OCI-LY1 (cell line): Measurements from ENCODE around the gene ARHGAP8.

ENCODE experiments used
- H2AFZ ChIP-seq: fragments of 200-600 bp; sonication (generic), shearing (Covaris generic); 2 replicates; pipeline ENCODE4 v1.6.0; 2014; ENCODE audit warnings: antibody characterized with exemption, mild to moderate bottlenecking, low read length
- H3F3A ChIP-seq: fragments of 200-600 bp; sonication (generic), shearing (Covaris generic); 2 replicates; pipeline ENCODE4 v1.6.0; 2014; ENCODE audit warnings: mild to moderate bottlenecking, antibody characterized with exemption, low read length, moderate library complexity; ENCODE audit not compliant: insufficient read depth
- H3K27ac ChIP-seq: fragments of 200-600 bp; sonication (generic); 2 replicates; pipeline ENCODE4 v1.5.1; 2014; ENCODE audit warnings: low read length, mixed run types, mild to moderate bottlenecking, low read depth; ENCODE audit not compliant: poor library complexity, severe bottlenecking
- H3K27me3 ChIP-seq: fragments of 200-600 bp; sonication (generic); 2 replicates; pipeline ENCODE4 v1.6.0; 2014; ENCODE audit warnings: antibody characterized with exemption, mild to moderate bottlenecking, low read length, moderate library complexity; ENCODE audit not compliant: insufficient read depth
- H3K36me3 ChIP-seq: fragments of 200-600 bp; sonication (generic); 2 replicates; pipeline ENCODE4 v1.6.1; 2014; ENCODE audit warnings: mild to moderate bottlenecking, antibody characterized with exemption, low read length, moderate library complexity, mixed read lengths; ENCODE audit not compliant: insufficient read depth
- H3K4me1 ChIP-seq: fragments of 200-600 bp; sonication (generic); 2 replicates; pipeline ENCODE4 v1.5.1; 2014; ENCODE audit warnings: mild to moderate bottlenecking, low read length, moderate library complexity; ENCODE audit not compliant: insufficient read depth, severe bottlenecking
- H3K4me2 ChIP-seq: fragments of 200-600 bp; sonication (generic), shearing (Covaris generic); 2 replicates; pipeline ENCODE4 v1.6.1; 2014; ENCODE audit warnings: low read length
- H3K4me3 ChIP-seq: fragments of 200-600 bp; sonication (generic); 2 replicates; pipeline ENCODE4 v1.5.1; 2014; ENCODE audit warnings: low read length, low read depth, mild to moderate bottlenecking, mixed read lengths; ENCODE audit not compliant: poor library complexity, severe bottlenecking
- H3K79me2 ChIP-seq: fragments of 200-600 bp; shearing (Covaris generic); 2 replicates; pipeline ENCODE4 v1.6.1; 2016; ENCODE audit warnings: mixed run types, low read length, mixed read lengths; ENCODE audit not compliant: insufficient read depth
- H3K9ac ChIP-seq: fragments of 200-600 bp; sonication (generic), shearing (Covaris generic); 2 replicates; pipeline ENCODE4 v1.6.1; 2014; ENCODE audit warnings: mild to moderate bottlenecking, low read length, mixed read lengths
- H3K9me2 ChIP-seq: fragments of 200-600 bp; sonication (generic), shearing (Covaris generic); 2 replicates; pipeline ENCODE4 v1.6.1; 2014; ENCODE audit warnings: low read depth, mild to moderate bottlenecking, low read length, mixed read lengths
- H3K9me3 ChIP-seq: fragments of 200-600 bp; shearing (Covaris generic); 2 replicates; pipeline ENCODE4 v1.6.1; 2014; ENCODE audit warnings: low read length, mixed read lengths
- H4K20me1 ChIP-seq: fragments of 200-600 bp; sonication (generic), shearing (Covaris generic); 2 replicates; pipeline ENCODE4 v1.6.0; 2016; ENCODE audit warnings: mild to moderate bottlenecking, low read length; ENCODE audit not compliant: insufficient read depth
- EZH2 ChIP-seq: fragments of 200-600 bp; sonication (generic), shearing (Covaris generic); IDR thresholded peaks from 2 replicates; pipeline ENCODE4 v1.8.0; 2017; ENCODE audit warnings: borderline replicate concordance, mixed run types, mild to moderate bottlenecking, antibody characterized with exemption, low read length, moderate library complexity, mixed read lengths
- TF ChIP-seq, protein P1 (sequence below): fragments of 200-600 bp; sonication (generic), shearing (Covaris generic); IDR thresholded peaks from 2 replicates; pipeline ENCODE4 v1.5.1; 2017; ENCODE audit warnings: mild to moderate bottlenecking, antibody characterized with exemption, low read length, moderate library complexity, mixed read lengths

The ARHGAP8 gene

GRCh38 chr22:44773082-44773481 is 20.7 kb downstream of the ARHGAP8 start:
- no peak overlapping the region for H3K27ac ChIP-seq
- H3K4me1 ChIP-seq: no peaks in the 10 kb centered on the region
- no peaks in the 10 kb centered on the region for H3K27me3 ChIP-seq
- H3K9ac ChIP-seq: no peak overlapping the region
- TF ChIP-seq, protein P1, sequence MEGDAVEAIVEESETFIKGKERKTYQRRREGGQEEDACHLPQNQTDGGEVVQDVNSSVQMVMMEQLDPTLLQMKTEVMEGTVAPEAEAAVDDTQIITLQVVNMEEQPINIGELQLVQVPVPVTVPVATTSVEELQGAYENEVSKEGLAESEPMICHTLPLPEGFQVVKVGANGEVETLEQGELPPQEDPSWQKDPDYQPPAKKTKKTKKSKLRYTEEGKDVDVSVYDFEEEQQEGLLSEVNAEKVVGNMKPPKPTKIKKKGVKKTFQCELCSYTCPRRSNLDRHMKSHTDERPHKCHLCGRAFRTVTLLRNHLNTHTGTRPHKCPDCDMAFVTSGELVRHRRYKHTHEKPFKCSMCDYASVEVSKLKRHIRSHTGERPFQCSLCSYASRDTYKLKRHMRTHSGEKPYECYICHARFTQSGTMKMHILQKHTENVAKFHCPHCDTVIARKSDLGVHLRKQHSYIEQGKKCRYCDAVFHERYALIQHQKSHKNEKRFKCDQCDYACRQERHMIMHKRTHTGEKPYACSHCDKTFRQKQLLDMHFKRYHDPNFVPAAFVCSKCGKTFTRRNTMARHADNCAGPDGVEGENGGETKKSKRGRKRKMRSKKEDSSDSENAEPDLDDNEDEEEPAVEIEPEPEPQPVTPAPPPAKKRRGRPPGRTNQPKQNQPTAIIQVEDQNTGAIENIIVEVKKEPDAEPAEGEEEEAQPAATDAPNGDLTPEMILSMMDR: no peak
- TF ChIP-seq EZH2: no peak
- H2AFZ ChIP-seq: no peak overlapping the region
- H4K20me1 ChIP-seq: no peaks in the 10 kb centered on the region
- H3K36me3 ChIP-seq: no peaks in the 10 kb centered on the region; the same call in 1 of the 2 replicates
- peaks cover 5% of the 10 kb centered on the region for H3K9me3 ChIP-seq
- H3F3A ChIP-seq: no peaks in the 10 kb centered on the region
- H3K9me2 ChIP-seq: no peaks in the 10 kb centered on the region
- H3K79me2 ChIP-seq: no peaks in the 10 kb centered on the region
- no peak overlapping the region for H3K4me3 ChIP-seq
- no peak overlapping the region for H3K4me2 ChIP-seq

DNA sequence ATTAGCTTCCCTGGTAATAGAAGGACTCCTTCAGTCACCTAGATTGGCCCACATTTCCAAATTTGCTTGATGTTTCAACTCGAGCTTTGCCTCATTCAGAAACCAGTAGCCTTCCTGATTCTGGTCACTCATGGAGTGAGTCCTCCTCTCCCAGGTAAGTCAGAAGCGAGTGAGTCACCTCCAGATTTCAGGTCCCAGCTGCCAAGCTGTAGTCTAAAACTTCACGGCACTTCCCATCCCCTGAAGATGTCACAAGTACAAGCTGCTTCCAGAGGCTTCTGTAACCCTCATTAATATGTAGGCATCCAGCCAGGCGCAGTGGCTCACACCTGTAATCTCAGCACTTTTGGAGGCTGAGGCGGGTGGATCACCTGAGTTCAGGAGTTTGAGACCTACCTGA is 23.5 kb downstream of the ARHGAP8 start:
- H3K9me2 ChIP-seq: no peaks in the 10 kb centered on the region
- no peak for TF ChIP-seq EZH2
- TF ChIP-seq, protein P1: no peak
- no peaks in the 10 kb centered on the region for H3F3A ChIP-seq
- no peaks in the 10 kb centered on the region for H3K4me1 ChIP-seq
- no peaks in the 10 kb centered on the region for H4K20me1 ChIP-seq
- no peak overlapping the region for H3K9ac ChIP-seq
- H3K4me2 ChIP-seq: no peak overlapping the region
- no peaks in the 10 kb centered on the region for H3K79me2 ChIP-seq
- H3K27ac ChIP-seq: no peak overlapping the region
- no peak overlapping the region for H3K4me3 ChIP-seq
- H2AFZ ChIP-seq: no peak overlapping the region
- no peaks in the 10 kb centered on the region; the same call in 1 of the 2 replicates for H3K36me3 ChIP-seq
- peaks cover 5% of the 10 kb centered on the region for H3K9me3 ChIP-seq
- H3K27me3 ChIP-seq: no peaks in the 10 kb centered on the region

GRCh38 chr22:44776605-44777363 is 24.4 kb downstream of the ARHGAP8 start:
- H3K9ac ChIP-seq: no peak overlapping the region
- H3K36me3 ChIP-seq: no peaks in the 10 kb centered on the region; the same call in 1 of the 2 replicates
- H3K9me3 ChIP-seq: peaks cover 5% of the 10 kb centered on the region
- no peaks in the 10 kb centered on the region for H3K9me2 ChIP-seq
- H4K20me1 ChIP-seq: no peaks in the 10 kb centered on the region
- TF ChIP-seq, protein P1: no peak
- TF ChIP-seq EZH2: no peak
- no peak overlapping the region for H3K27ac ChIP-seq
- no peaks in the 10 kb centered on the region for H3K79me2 ChIP-seq
- H3F3A ChIP-seq: no peaks in the 10 kb centered on the region
- no peak overlapping the region for H2AFZ ChIP-seq
- H3K27me3 ChIP-seq: no peaks in the 10 kb centered on the region
- no peaks in the 10 kb centered on the region for H3K4me1 ChIP-seq
- H3K4me3 ChIP-seq: no peak overlapping the region
- H3K4me2 ChIP-seq: no peak overlapping the region
